CD4-positive, alpha-beta T cell (primary cell): Measurements from ENCODE around the gene PARD3B. TPM values are rescaled to one million over a fixed set of nuclear protein-coding genes. Genes with fewer than 3 reads are reported as not detected.

ENCODE experiments used
- ATAC-seq: fragments of 200-7000 bp; cut with Tn5 transposase; one replicate; pipeline ENCODE4 v1.10.0; 2022; ENCODE audit warnings: mild to moderate bottlenecking; ENCODE audit not compliant: poor library complexity
- CTCF ChIA-PET: fragments of 350-600 bp; sonication (Branson Sonifier 250); formaldehyde crosslinking; loops from one replicate; lab custom pipeline; 2021; ENCODE audit warnings: antibody characterized with exemption, inconsistent platforms; lab: Charles Lee
- POLR2A ChIA-PET: fragments of 350-600 bp; sonication (Branson Sonifier 250); formaldehyde crosslinking; loops from one replicate; lab custom pipeline; 2021; ENCODE audit warnings: antibody characterized with exemption, inconsistent platforms; lab: Charles Lee
- DNase-seq, 14 experiments: peaks; one replicate each; pipeline ENCODE4 v3.0.0-alpha.2; 2013 to 2020; ENCODE audit warnings: mixed read lengths in 2 of 14
- H3K27ac ChIP-seq, 2 donors: one replicate each; pipeline versions ENCODE4 v1.5.1 to v1.7.0; 2013; ENCODE audit warnings: low read length in 2 of 2, low read depth in 1 of 2, mild to moderate bottlenecking in 1 of 2
- H3K27me3 ChIP-seq, 2 experiments: 1 replicate in 1 of 2; 2 replicates in 1 of 2; pipeline versions ENCODE4 v1.6.1 to v1.7.0; 2013; ENCODE audit warnings: low read length in 2 of 2, control low read depth in 1 of 2, mild to moderate bottlenecking in 1 of 2, moderate library complexity in 1 of 2; ENCODE audit not compliant: insufficient read depth in 2 of 2, control insufficient read depth in 1 of 2
- H3K36me3 ChIP-seq: one replicate; pipeline ENCODE4 v1.6.1; 2013; ENCODE audit warnings: low read length, control low read depth; ENCODE audit not compliant: insufficient read depth
- H3K4me1 ChIP-seq: one replicate; pipeline ENCODE4 v1.6.1; 2013; ENCODE audit warnings: low read length, control low read depth; ENCODE audit not compliant: insufficient read depth
- H3K4me3 ChIP-seq: one replicate; pipeline ENCODE4 v1.5.1; 2013; ENCODE audit warnings: mild to moderate bottlenecking, low read length, moderate library complexity
- H3K9me3 ChIP-seq, 2 experiments: 1 replicate in 1 of 2; 2 replicates in 1 of 2; pipeline versions ENCODE4 v1.6.1 to v1.7.0; 2013; ENCODE audit warnings: low read length in 2 of 2, mild to moderate bottlenecking in 2 of 2, control low read depth in 1 of 2, moderate library complexity in 1 of 2; ENCODE audit not compliant: control insufficient read depth in 1 of 2, insufficient read depth in 1 of 2
- H3K27ac Mint-ChIP-seq: one replicate; pipeline ENCODE4 v1.8.0; 2020; ENCODE audit warnings: mixed read lengths
- H3K27me3 Mint-ChIP-seq: one replicate; pipeline ENCODE4 v1.8.0; 2021; ENCODE audit warnings: mixed read lengths
- H3K36me3 Mint-ChIP-seq: one replicate; pipeline ENCODE4 v1.8.0; 2021; ENCODE audit warnings: low read depth, mixed read lengths
- H3K4me1 Mint-ChIP-seq: one replicate; pipeline ENCODE4 v1.8.0; 2021; ENCODE audit warnings: low read depth, mixed read lengths
- H3K4me3 Mint-ChIP-seq: one replicate; pipeline ENCODE4 v1.8.0; 2020; ENCODE audit warnings: mild to moderate bottlenecking, mixed read lengths
- H3K9me3 Mint-ChIP-seq: one replicate; pipeline ENCODE4 v1.8.0; 2020; ENCODE audit warnings: mixed read lengths
- intact Hi-C, 2 experiments: fragments of 100-400 bp; cut with DNase I in 1 of 2; cut with micrococcal nuclease in 1 of 2; formaldehyde crosslinking; loops; one replicate each; pipeline versions ENCODE4 v1.15.1 to v1.9.0; 2023 to 2025; cut with DNase I, micrococcal nuclease
- total RNA-seq, 174 experiments: library from RNA in 2 of 174; stranded (reverse) in 2 of 174; gene quantifications; one replicate each; pipeline ENCODE4 v1.2.3 and lab custom pipeline; 2021 to 2026
- TF ChIP-seq, protein P1 (sequence below): fragments of 200-600 bp; IDR thresholded peaks from one replicate; pipeline ENCODE4 v1.8.0; 2022; ENCODE audit warnings: antibody characterized with exemption, mild to moderate bottlenecking

PARD3B gene
- total RNA-seq, 2 experiments from 2014 or later, result 0.87 to 1.9 TPM

- H3K36me3 Mint-ChIP-seq, result no peaks in the 10 kb centered on the region
Measured at GRCh38 chr2:205288686-205289085, 743.4 kb downstream of the PARD3B start.

GRCh38 chr2:205290299-205290698 is 745.0 kb downstream of the PARD3B start:
- H3K4me3 Mint-ChIP-seq, result no peak overlapping the region

More at GRCh38 chr2:205288686-205289085, 743.4 kb downstream of the PARD3B start:
- Histone ChIP-seq H3K9me3 (no peaks in the 10 kb centered on the region), H3K36me3 (no peaks in the 10 kb centered on the region), H3K4me3 (no peak overlapping the region), H3K27me3 (no peaks in the 10 kb centered on the region), H3K4me1 (no peaks in the 10 kb centered on the region), H3K27ac (no peak overlapping the region)
- TF ChIP-seq, protein P1, sequence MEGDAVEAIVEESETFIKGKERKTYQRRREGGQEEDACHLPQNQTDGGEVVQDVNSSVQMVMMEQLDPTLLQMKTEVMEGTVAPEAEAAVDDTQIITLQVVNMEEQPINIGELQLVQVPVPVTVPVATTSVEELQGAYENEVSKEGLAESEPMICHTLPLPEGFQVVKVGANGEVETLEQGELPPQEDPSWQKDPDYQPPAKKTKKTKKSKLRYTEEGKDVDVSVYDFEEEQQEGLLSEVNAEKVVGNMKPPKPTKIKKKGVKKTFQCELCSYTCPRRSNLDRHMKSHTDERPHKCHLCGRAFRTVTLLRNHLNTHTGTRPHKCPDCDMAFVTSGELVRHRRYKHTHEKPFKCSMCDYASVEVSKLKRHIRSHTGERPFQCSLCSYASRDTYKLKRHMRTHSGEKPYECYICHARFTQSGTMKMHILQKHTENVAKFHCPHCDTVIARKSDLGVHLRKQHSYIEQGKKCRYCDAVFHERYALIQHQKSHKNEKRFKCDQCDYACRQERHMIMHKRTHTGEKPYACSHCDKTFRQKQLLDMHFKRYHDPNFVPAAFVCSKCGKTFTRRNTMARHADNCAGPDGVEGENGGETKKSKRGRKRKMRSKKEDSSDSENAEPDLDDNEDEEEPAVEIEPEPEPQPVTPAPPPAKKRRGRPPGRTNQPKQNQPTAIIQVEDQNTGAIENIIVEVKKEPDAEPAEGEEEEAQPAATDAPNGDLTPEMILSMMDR, result no peak
- H3K4me3 Mint-ChIP-seq, result no peak overlapping the region
- ChIA-PET POLR2A (no interaction called here), CTCF (no interaction called here)
- H3K27me3 Mint-ChIP-seq, result no peaks in the 10 kb centered on the region
- DNase-seq (no peak), ATAC-seq (no peak)
- intact Hi-C loops, result no loop called here
- no peaks in the 10 kb centered on the region for H3K9me3 Mint-ChIP-seq
- no peaks in the 10 kb centered on the region for H3K4me1 Mint-ChIP-seq
- no peak overlapping the region for H3K27ac Mint-ChIP-seq

DNA sequence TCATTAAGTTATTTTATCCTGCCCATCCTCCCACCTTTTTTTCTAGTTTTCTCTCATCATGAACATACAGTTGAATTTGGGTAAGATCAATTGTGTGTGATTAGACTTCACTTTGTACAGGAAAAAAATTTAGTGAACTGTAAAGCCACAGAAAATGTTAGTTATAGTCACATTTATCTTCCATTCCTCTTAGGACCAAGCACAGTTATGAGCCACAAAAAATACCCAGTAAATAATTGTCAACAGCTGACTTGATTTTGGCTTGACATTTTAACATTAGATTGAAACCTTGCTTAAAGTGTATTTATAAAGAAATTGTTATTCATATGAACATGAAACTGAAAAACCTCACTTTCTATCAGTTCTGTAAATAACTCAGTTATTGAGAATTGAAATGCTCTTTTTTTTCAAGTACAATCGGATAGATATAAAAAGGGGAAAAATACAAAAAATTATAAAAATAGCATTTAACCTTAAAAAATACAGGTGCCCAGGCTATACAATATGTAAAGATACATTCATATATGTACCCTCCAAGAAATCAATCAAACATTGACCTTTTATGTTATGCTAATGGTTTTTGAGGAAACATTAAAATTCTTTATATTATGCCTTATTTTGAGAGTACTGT is 747.5 kb downstream of the PARD3B start:
- Mint-ChIP-seq H3K4me1 (no peaks in the 10 kb centered on the region), H3K27me3 (no peaks in the 10 kb centered on the region), H3K4me3 (no peak overlapping the region), H3K27ac (no peak overlapping the region), H3K9me3 (no peaks in the 10 kb centered on the region), H3K36me3 (no peaks in the 10 kb centered on the region)
- H3K36me3 ChIP-seq, result no peaks in the 10 kb centered on the region
- CTCF ChIA-PET, result no interaction called here
- H3K27me3 ChIP-seq, result no peaks in the 10 kb centered on the region
- ATAC-seq, result no peak
- H3K4me1 ChIP-seq, result no peaks in the 10 kb centered on the region
- POLR2A ChIA-PET, result no interaction called here
- no peak overlapping the region for H3K27ac ChIP-seq
- H3K9me3 ChIP-seq, result no peaks in the 10 kb centered on the region
- no peak for DNase-seq
- TF ChIP-seq, protein P1, result no peak
- H3K4me3 ChIP-seq, result no peak overlapping the region
- intact Hi-C loops, result no loop called here

More at GRCh38 chr2:205290299-205290698, 745.0 kb downstream of the PARD3B start:
- no peaks in the 10 kb centered on the region for H3K4me1 Mint-ChIP-seq
- ATAC-seq (no peak), DNase-seq (no peak)
- Histone ChIP-seq H3K27ac (no peak overlapping the region), H3K4me1 (no peaks in the 10 kb centered on the region), H3K27me3 (no peaks in the 10 kb centered on the region), H3K4me3 (no peak overlapping the region), H3K9me3 (no peaks in the 10 kb centered on the region), H3K36me3 (no peaks in the 10 kb centered on the region)
- no peaks in the 10 kb centered on the region for H3K36me3 Mint-ChIP-seq
- POLR2A ChIA-PET, result no interaction called here
- H3K9me3 Mint-ChIP-seq, result no peaks in the 10 kb centered on the region
- no peak overlapping the region for H3K27ac Mint-ChIP-seq
- TF ChIP-seq, protein P1, result no peak
- intact Hi-C loops, result no loop called here
- H3K27me3 Mint-ChIP-seq, result no peaks in the 10 kb centered on the region
- CTCF ChIA-PET, result no interaction called here
